T47D (cell line): ENCODE measurements around the gene SERPINI1.
"Not testable (repeated sequence)": the region's sequence is repeated elsewhere in the genome, so short reads cannot be mapped to it uniquely, and the experiment has no call there.

Experiments
- DNase-seq, 2 experiments: peaks; one replicate each; pipeline versions ENCODE4 v3.0.0 to v3.0.0-alpha.2; 2011 to 2012; ENCODE audit warnings: low read depth in 1 of 2, low spot score in 1 of 2
- JUND ChIP-seq: IDR thresholded peaks from 2 replicates; pipeline ENCODE4 v1.6.1; 2012; ENCODE audit warnings: low read depth
- in situ Hi-C: cut with HindIII; loops from 2 replicates; pipeline ENCODE4 v1.10.0; 2016; ENCODE audit warnings: low sequenced_read_pairs, low pct_unique_long_range_greater_than_20kb

SERPINI1 gene

DNA sequence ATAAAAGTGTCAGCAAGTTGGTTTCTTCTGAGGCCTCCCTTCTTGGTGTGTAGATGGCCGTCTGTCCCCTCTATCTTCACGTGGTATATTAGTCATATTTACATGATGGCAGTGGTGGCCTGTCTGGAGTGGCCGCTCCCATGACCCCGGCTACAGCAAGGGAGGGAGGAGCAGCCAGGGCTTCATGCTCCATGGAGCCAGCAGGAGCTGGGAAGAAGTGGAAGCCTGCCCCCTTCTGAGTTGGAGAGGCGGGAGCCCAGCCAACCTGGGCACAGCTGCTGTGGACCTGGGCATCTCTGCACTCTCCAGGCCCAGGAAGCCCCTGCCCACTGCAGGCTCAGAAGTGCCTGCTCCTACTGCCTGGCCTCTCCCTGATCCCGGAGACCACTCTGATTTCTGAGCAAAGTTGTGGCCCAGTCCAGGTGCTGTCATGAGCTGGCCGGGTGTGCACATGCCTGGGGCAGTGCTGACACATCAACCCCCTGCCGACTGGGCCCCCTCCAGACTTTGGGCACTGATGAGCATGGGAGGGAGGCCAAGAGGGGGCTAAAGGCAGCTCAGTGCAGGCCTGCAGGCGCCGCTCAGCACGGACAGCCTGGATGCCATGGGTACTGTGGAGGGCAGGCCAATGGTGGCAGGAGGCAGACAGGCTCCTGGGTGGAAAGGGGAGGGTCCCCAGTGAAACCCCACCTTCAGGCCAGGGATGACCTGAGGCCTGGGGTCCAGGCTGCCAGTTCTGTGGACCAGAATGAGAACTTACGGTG is 84.8 kb downstream of the SERPINI1 start:
- in situ Hi-C loops = no loop called here
- DNase-seq = no peak
- no peak for TF ChIP-seq JUND

GRCh38 chr3:167821248-167821805 is 85.8 kb downstream of the SERPINI1 start:
- in situ Hi-C loops = no loop called here
- no peak for TF ChIP-seq JUND
- no peak for DNase-seq

GRCh38 chr3:167823738-167824137 is 88.2 kb downstream of the SERPINI1 start:
- no peak for TF ChIP-seq JUND
- in situ Hi-C loops = no loop called here

DNA sequence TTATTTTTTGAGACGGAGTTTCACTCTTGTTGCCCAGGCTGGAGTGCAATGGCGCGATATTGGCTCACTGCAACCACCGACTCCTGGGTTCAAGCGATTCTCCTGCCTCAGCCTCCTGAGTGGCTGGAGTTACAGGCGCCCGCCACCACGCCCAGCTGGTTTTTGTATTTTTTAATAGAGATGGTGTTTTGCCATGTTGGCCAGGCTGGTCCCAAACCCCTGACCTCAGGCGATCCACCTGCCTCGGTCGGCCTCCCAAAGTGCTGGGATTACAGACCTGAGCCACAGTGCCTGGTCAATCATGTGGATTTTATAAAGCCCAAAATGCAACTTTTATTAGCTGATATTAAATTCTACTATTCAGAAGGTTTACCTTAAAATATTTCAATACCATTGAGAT is 92.1 kb downstream of the SERPINI1 start:
- in situ Hi-C loops, DNase-seq: not testable (repeated sequence)

More at GRCh38 chr3:167823738-167824137, 88.2 kb downstream of the SERPINI1 start:
- no peak for DNase-seq

DNA sequence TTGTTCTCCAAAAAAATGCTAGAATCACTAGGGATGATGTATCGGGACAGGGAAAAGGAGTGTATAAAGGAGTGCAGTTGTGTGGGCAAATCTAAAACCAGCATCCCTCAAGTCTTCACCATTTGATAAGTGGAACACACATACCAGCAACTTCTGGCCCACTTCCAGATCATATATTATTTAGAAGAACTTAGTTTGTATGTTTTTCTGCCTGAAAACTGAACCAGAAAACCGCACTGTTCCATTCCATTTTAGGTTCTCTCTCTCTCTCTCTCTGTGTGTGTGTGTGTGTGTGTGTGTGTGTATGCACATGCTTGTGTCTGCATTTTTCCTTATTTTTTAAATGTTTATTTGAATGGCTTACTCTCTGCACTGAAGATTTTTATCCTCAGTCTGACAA is 93.5 kb downstream of the SERPINI1 start:
- DNase-seq = no peak
- in situ Hi-C loops = no loop called here
- TF ChIP-seq JUND = no peak

DNA sequence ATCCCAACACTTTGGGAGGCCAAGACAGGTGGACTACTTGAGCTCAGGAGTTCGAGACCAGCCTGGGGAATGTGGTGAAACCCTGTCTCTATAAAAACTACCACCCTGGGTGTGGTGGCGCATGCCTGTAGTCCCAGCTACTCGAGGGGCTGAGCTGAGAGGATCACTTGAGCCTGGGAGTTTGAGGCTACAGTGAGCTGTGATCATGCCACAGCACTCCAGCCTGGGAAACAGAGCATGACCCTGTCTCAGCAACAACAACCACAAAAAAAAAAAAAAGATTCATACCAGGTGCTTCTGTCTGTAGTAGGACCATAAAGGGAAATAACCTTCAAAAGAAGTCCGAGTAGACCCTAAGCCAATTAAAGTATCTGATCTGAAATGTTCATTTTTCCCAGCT is 94.5 kb downstream of the SERPINI1 start:
- TF ChIP-seq JUND = no peak
- in situ Hi-C loops = no loop called here
- no peak for DNase-seq

DNA sequence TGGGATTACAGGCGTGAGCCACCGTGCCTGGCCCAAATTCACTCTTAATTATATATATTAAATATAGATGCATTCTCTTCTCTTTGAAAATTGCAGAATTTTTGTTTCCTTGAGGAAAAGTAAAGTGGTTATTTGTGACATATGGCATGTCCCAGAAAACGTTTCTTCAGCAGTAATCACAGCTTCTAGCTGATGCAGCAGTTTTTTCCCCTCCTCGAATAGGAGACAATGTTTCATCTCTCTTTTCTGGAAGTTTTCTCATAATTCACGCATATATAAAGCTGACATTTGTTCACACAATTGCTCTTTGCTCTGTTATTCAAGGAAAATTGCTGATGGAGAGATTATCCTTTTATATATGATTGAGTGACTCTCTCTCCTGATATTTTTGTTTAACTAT is 99.8 kb downstream of the SERPINI1 start:
- no peak for DNase-seq
- in situ Hi-C loops = no loop called here
- TF ChIP-seq JUND = no peak

GRCh38 chr3:167835953-167836352 is 100.4 kb downstream of the SERPINI1 start:
- TF ChIP-seq JUND = no peak
- DNase-seq = no peak
- in situ Hi-C loops = no loop called here

- in situ Hi-C loops = no loop called here
- TF ChIP-seq JUND = no peak
- no peak for DNase-seq
Measured at GRCh38 chr3:167837466-167837865, 101.9 kb downstream of the SERPINI1 start.

- TF ChIP-seq JUND = no peak
- in situ Hi-C loops = no loop called here
Measured at GRCh38 chr3:167839460-167840134, 104.1 kb downstream of the SERPINI1 start.

DNA sequence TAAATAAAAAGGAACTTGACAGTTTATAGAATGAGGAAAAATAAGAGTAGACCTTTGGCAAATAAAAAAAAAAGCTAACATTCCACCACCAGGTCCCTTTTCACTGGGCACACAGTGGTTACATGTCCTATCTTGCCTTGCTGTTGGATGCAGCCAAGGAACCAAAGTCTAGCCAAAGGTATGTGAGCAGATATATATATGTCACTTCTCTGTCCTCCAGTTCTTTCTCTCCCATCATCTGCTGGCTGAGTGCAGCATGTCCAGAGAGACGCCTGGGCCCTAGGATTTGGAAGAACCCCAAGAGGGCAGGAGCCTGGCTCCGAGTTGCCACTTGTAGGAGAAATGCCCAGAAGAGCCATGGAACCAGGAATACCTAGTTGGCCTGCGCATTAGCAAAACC is 104.7 kb downstream of the SERPINI1 start:
- no peak for DNase-seq
- in situ Hi-C loops = no loop called here
- TF ChIP-seq JUND = no peak

More at GRCh38 chr3:167839460-167840134, 104.1 kb downstream of the SERPINI1 start:
- no peak for DNase-seq

DNA sequence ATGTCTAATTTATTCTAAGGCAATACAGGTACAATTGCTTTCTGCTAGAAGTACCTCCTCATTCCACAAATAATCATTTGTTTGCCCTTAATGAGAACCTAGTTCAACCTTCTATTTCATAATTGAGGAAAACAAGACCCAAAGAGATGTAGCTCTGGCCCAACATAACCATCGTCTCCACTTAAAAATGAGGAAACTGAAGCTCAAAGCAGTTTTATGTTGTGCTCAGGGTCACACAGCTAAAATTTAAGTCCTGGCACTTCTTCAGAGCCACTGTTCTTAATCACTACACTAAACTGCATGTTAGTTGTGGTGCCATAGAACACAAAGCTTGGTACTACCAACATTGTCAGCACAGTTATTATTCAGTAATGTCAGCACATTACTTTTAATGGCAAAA is 108.0 kb downstream of the SERPINI1 start:
- TF ChIP-seq JUND = no peak
- in situ Hi-C loops = no loop called here
- no peak for DNase-seq

GRCh38 chr3:167843886-167844285 is 108.4 kb downstream of the SERPINI1 start:
- in situ Hi-C loops = no loop called here
- no peak for TF ChIP-seq JUND
- DNase-seq = no peak
